Muscle layer of duodenum (tissue), 2 donors: ENCODE results near the gene ZFHX3.

ENCODE experiments used
- H3K27ac ChIP-seq: one replicate; pipeline ENCODE4 v1.7.0; 2013; ENCODE audit warnings: mild to moderate bottlenecking, low read length
- H3K27me3 ChIP-seq: one replicate; pipeline ENCODE4 v1.7.0; 2013; ENCODE audit warnings: low read depth, mild to moderate bottlenecking, control low read depth, low read length
- H3K36me3 ChIP-seq, 2 donors: one replicate each; pipeline ENCODE4 v1.7.0; 2013; ENCODE audit warnings: low read length in 2 of 2, control low read depth in 1 of 2, mild to moderate bottlenecking in 1 of 2; ENCODE audit not compliant: insufficient read depth in 2 of 2, control insufficient read depth in 1 of 2
- H3K4me1 ChIP-seq, 2 donors: one replicate each; pipeline ENCODE4 v1.7.0; 2013; ENCODE audit warnings: low read length in 2 of 2, mild to moderate bottlenecking in 2 of 2, control low read depth in 1 of 2, moderate library complexity in 1 of 2; ENCODE audit not compliant: insufficient read depth in 2 of 2, control insufficient read depth in 1 of 2
- H3K4me3 ChIP-seq, 2 donors: one replicate each; pipeline ENCODE4 v1.7.0; 2013; ENCODE audit warnings: low read length in 2 of 2, low read depth in 1 of 2, mild to moderate bottlenecking in 1 of 2
- H3K9me3 ChIP-seq, 2 donors: one replicate each; pipeline ENCODE4 v1.7.0; 2013; ENCODE audit warnings: low read length in 2 of 2, control low read depth in 1 of 2, mild to moderate bottlenecking in 1 of 2; ENCODE audit not compliant: control insufficient read depth in 1 of 2
- donor health status: healthy.

ZFHX3 gene

GRCh38 chr16:72862090-72862489 lies 185.8 kb downstream of the ZFHX3 start:
- H3K27ac ChIP-seq: no peak overlapping the region
- H3K27me3 ChIP-seq: no peaks in the 10 kb centered on the region
- H3K4me3 ChIP-seq: no peak overlapping the region
- H3K4me1 ChIP-seq: peaks cover 0 to 11% of the 10 kb centered on the region in 2 donors
- H3K36me3 ChIP-seq: no peaks in the 10 kb centered on the region
- no peaks in the 10 kb centered on the region for H3K9me3 ChIP-seq

GRCh38 chr16:72860726-72861562 lies 187.0 kb downstream of the ZFHX3 start:
- Histone ChIP-seq H3K36me3 (no peaks in the 10 kb centered on the region), H3K4me3 (no peak overlapping the region), H3K27me3 (no peaks in the 10 kb centered on the region), H3K9me3 (no peaks in the 10 kb centered on the region), H3K27ac (no peak overlapping the region), H3K4me1 (peaks cover 0 to 11% of the 10 kb centered on the region in 2 donors)

- Histone ChIP-seq H3K27me3 (no peaks in the 10 kb centered on the region), H3K36me3 (no peaks in the 10 kb centered on the region), H3K27ac (peak overlapping the region; percentile 16), H3K4me1 (peaks cover 0 to 11% of the 10 kb centered on the region in 2 donors), H3K4me3 (no peak overlapping the region), H3K9me3 (no peaks in the 10 kb centered on the region)
These were observed 188.3 kb downstream of the ZFHX3 start for GRCh38 chr16:72859581-72859980.

DNA sequence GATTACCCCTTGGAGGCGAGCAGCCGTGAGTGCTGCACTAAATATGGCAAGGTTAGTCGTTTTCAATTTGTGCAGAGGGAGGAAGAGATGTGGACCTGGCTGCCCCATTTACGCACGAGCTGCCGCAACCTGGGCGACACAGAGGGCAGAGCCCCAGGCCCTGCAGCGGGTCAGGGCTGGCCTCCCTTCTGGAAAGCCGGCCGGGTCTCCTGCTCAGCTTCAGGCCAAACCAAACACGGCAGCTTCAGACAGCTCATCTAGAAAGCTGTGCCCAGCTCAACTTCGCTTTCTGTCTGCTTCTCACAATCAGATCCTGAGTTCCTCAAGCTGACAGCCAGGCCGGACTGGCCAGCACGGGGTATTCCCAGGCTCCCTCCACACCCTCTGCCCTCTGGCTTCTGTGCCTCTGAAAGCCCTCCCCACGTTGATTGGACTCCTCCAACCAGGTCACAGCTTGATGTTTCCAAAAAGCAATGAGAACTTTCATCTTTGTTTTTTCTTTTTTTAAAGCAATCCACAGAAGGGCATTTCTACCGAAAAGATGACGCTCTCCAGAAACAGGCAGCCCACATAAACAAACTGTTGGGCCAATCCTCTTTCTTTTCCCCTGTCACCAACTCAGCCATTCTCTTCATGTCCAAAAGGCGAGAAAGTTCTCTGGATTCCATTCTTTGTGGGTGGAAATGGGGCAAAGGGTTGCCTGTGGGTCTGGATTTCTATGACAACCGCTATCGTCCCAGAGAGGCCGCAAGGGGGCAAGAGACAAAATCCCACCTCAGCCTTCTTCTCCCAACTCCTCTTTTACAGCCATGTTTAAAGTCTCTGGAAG lies 189.0 kb downstream of the ZFHX3 start:
- Histone ChIP-seq H3K27me3 (no peaks in the 10 kb centered on the region), H3K4me1 (peaks cover 0 to 11% of the 10 kb centered on the region in 2 donors), H3K4me3 (peak overlapping the region in 1 of 2 donors; percentile 4), H3K27ac (peak overlapping the region; percentile 24), H3K9me3 (no peaks in the 10 kb centered on the region), H3K36me3 (no peaks in the 10 kb centered on the region)

DNA sequence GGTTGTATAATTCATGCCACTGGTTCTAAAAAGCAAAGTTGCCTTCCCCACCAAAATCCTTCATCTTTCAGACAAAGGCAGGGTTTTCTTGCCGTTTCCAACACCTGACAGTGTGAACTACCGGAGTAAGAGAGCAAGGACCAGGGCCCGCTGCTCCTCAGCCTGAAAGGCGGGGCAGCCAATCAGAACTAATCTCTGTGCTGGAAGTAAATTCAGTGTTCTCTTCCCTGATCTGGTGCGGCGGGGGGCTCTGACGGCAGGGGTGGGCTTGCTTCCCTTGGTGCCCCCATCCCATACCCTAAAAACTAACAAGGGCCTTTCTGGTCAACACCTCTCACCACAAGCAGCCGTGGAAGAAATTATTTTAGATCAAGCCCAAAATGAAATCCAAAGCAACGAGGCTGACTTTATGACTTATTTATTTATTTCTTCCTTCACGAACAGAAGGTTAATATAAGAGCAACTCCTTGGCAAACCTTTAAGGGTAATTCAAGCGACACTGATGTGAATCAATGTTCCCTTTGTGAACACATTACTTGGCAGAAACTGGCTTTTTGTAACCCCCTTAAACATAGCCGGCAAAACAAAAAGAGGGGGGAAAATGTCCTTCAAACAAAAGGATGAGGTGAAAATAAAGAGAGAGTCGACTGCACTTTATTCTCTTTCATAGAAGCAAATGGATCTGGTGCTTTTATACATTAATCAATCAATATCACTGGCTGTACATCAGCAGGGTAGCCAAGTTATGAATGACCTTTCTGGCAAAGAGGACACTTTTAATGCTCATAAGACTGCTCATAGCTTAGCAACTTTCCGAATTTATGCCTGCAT lies 189.9 kb downstream of the ZFHX3 start:
- H3K9me3 ChIP-seq: no peaks in the 10 kb centered on the region
- H3K4me1 ChIP-seq: peaks cover 0 to 11% of the 10 kb centered on the region in 2 donors
- peak overlapping the region; percentile 24 for H3K27ac ChIP-seq
- H3K4me3 ChIP-seq: peak overlapping the region in 1 of 2 donors; percentile 4
- H3K36me3 ChIP-seq: no peaks in the 10 kb centered on the region
- H3K27me3 ChIP-seq: no peaks in the 10 kb centered on the region

DNA sequence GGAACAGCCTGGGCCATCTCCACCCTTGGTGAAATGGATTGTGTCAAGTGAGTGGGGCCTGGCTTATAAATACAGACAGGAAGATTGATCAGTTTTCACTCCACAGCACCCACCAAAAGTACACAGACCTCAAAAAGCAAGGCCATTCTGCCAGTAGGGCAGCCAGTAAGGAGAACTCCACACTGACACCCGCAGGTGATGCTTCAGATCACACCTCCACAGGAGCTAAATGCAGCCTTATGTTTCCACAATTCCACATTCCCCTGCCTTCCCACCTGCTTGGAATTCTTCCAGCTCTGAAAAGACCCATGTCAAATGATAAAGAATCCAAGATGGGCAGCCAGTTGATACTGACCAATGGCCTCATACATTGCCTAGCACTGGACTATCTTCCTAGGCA lies 191.1 kb downstream of the ZFHX3 start:
- Histone ChIP-seq H3K4me1 (peaks cover 0 to 11% of the 10 kb centered on the region in 2 donors), H3K9me3 (no peaks in the 10 kb centered on the region), H3K4me3 (no peak overlapping the region), H3K27ac (no peak overlapping the region), H3K27me3 (no peaks in the 10 kb centered on the region), H3K36me3 (no peaks in the 10 kb centered on the region)

GRCh38 chr16:72854267-72854959 lies 193.5 kb downstream of the ZFHX3 start:
- peaks cover 3 to 17% of the 10 kb centered on the region in 2 donors for H3K4me1 ChIP-seq
- peaks cover 0 to 7% of the 10 kb centered on the region in 2 donors for H3K36me3 ChIP-seq
- H3K27ac ChIP-seq: no peak overlapping the region
- H3K9me3 ChIP-seq: no peaks in the 10 kb centered on the region
- H3K27me3 ChIP-seq: no peaks in the 10 kb centered on the region
- H3K4me3 ChIP-seq: no peak overlapping the region

DNA sequence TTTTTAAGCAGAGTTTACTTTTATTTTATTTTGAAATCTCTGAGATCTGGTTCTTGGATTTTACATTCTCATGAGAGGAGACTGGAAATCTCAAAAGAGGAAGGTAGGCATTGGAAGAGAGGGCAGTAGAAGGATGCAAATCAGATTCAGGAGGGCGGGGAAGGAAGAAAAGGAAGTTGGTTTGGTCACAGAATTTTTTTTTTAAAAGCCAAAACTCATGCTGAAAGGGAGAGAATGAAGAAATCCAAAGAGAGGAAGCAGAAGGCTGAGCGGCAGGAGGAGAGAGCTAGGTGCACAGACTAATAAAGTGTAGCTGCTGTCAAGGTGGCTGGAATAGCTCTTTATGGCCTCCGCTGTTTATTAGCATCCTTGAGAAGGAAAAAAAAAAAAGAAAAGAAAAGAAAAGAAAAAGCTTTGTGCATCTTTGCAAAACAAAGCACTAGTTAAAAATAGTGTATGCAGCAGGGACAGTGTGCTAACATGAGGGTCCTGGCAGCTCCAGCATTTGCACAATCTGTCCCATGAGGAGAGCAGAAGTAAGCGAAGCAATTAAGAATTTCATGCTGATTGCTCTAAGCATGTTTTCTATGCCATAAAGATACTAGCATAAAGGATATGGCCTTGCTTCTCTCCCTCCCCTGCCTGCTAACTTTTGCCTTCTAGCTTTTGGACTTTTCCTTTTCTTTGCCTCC lies 194.2 kb downstream of the ZFHX3 start:
- Histone ChIP-seq H3K4me1 (peaks cover 3 to 17% of the 10 kb centered on the region in 2 donors), H3K36me3 (peaks cover 0 to 7% of the 10 kb centered on the region in 2 donors), H3K27me3 (no peaks in the 10 kb centered on the region), H3K9me3 (no peaks in the 10 kb centered on the region), H3K27ac (no peak overlapping the region), H3K4me3 (no peak overlapping the region)

DNA sequence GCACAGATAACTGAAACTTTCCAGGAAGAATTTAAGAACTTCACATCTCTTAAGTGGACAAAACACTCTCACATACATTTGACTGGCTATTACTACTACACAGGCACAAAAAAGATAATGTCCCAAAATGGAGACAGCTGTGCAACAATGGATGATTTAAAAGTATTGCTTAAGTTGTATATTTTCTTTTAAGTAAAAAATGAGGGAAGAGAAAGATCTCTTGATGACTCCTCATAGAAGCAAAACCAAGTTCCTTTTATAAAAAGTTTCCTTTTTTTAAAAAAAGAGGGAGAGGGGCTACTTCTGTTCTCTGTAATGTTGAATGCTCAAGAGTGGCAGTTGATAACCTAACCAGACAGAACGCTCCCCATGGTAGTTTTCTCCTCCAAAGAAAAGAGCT lies 195.5 kb downstream of the ZFHX3 start:
- Histone ChIP-seq H3K9me3 (no peaks in the 10 kb centered on the region), H3K27ac (no peak overlapping the region), H3K4me3 (no peak overlapping the region), H3K27me3 (no peaks in the 10 kb centered on the region), H3K4me1 (peaks cover 3 to 13% of the 10 kb centered on the region in 2 donors), H3K36me3 (peaks cover 0 to 7% of the 10 kb centered on the region in 2 donors)

DNA sequence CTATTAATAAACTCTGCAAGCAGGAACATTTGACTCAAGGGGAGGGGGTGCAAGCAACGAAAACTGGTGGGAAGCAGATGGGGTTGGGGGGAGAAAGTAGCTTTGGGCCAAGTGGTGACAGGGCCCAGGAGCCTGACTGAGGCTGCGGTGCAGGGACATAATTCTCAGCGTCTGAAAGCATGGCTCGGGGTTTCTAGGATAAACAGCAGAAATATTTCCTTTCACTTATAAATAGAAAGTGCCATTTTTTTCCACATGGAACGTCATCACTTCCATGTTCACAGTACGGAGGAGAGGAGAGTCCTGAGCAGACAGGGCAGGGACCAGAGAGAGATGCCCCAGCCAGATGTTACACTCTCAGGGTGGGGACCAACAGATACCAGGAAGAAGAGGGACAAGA lies 197.1 kb downstream of the ZFHX3 start:
- Histone ChIP-seq H3K4me1 (peaks cover 3 to 18% of the 10 kb centered on the region in 2 donors), H3K27me3 (no peaks in the 10 kb centered on the region), H3K36me3 (peaks cover 0 to 7% of the 10 kb centered on the region in 2 donors), H3K9me3 (no peaks in the 10 kb centered on the region), H3K4me3 (no peak overlapping the region), H3K27ac (no peak overlapping the region)
